Natural killer cell (primary cell): ENCODE results near the gene BCL2L15. TPM values are rescaled to one million over a fixed set of nuclear protein-coding genes. Genes with fewer than 3 reads are reported as not detected.
A peak's percentile ranks its signal among the peaks of the same experiment; 100 is the strongest.

ENCODE experiments used
- ATAC-seq, 3 donors: fragments of 150-1000 bp in 2 of 3; fragments of 200-7000 bp in 1 of 3; cut with Tn5 transposase; 1 replicate in 1 of 3; 2 replicates in 2 of 3; pipeline ENCODE4 v1.10.0; 2021; ENCODE audit warnings: mild to moderate bottlenecking in 2 of 3, moderate library complexity in 2 of 3
- DNase-seq, 2 donors: peaks; one replicate each; pipeline versions ENCODE4 v3.0.0 to v3.0.0-alpha.2; 2013 to 2021; ENCODE audit warnings: mixed read lengths in 1 of 2
- H3K27ac ChIP-seq: one replicate; pipeline ENCODE4 v1.5.1; 2013; ENCODE audit warnings: mild to moderate bottlenecking, low read length
- H3K27me3 ChIP-seq: one replicate; pipeline ENCODE4 v1.6.1; 2013; ENCODE audit warnings: low read length; ENCODE audit not compliant: control insufficient read depth, insufficient read depth
- H3K36me3 ChIP-seq: one replicate; pipeline ENCODE4 v1.6.1; 2013; ENCODE audit warnings: low read length; ENCODE audit not compliant: control insufficient read depth, insufficient read depth
- H3K4me1 ChIP-seq: one replicate; pipeline ENCODE4 v1.6.1; 2013; ENCODE audit warnings: low read length; ENCODE audit not compliant: control insufficient read depth, insufficient read depth
- H3K4me3 ChIP-seq: one replicate; pipeline ENCODE4 v1.5.1; 2013; ENCODE audit warnings: low read length
- H3K9me3 ChIP-seq: one replicate; pipeline ENCODE4 v1.6.1; 2013; ENCODE audit warnings: low read length; ENCODE audit not compliant: control insufficient read depth, insufficient read depth
- H3K27ac Mint-ChIP-seq, 2 donors: one replicate each; pipeline ENCODE4 v1.8.0; 2022; ENCODE audit warnings: mild to moderate bottlenecking in 2 of 2, mixed read lengths in 2 of 2, moderate library complexity in 1 of 2
- H3K27me3 Mint-ChIP-seq, 2 donors: one replicate each; pipeline ENCODE4 v1.8.0; 2022; ENCODE audit warnings: low read depth in 2 of 2, mixed read lengths in 2 of 2
- H3K36me3 Mint-ChIP-seq: one replicate; pipeline ENCODE4 v1.8.0; 2022; ENCODE audit warnings: mixed read lengths
- H3K4me1 Mint-ChIP-seq, 2 donors: one replicate each; pipeline ENCODE4 v1.8.0; 2022; ENCODE audit warnings: mixed read lengths in 2 of 2
- H3K4me3 Mint-ChIP-seq: one replicate; pipeline ENCODE4 v1.8.0; 2022; ENCODE audit warnings: mild to moderate bottlenecking, moderate library complexity, mixed read lengths
- H3K9me3 Mint-ChIP-seq, 2 donors: one replicate each; pipeline ENCODE4 v1.8.0; 2022; ENCODE audit warnings: mixed read lengths in 2 of 2
- CTCF ChIP-seq: fragments of 200-600 bp; IDR thresholded peaks from one replicate; pipeline ENCODE4 v1.8.0; 2022; ENCODE audit warnings: antibody characterized with exemption
- WGBS: methylation state at CpG from one replicate; pipeline ENCODE4 v1.1.7; 2013; ENCODE audit warnings: missing lambda C conversion rate; ENCODE audit not compliant: insufficient coverage; 5-methylcytosine and 5-hydroxymethylcytosine counted together
- intact Hi-C: fragments of 100-400 bp; cut with micrococcal nuclease; formaldehyde crosslinking; loops from one replicate; pipeline ENCODE4 v1.14.2; 2022
- total RNA-seq, 4 donors: library from RNA; stranded (reverse); fragments of 120-200 nt in 1 of 4; gene quantifications; one replicate each; pipeline versions ENCODE4 v1.2.3 to v1.2.4, GENCODE V29; 2013 to 2022

BCL2L15 gene
- total RNA-seq, 3 donors from 2014 or later (not counting 1 experiment from before 2014, with no cell fraction given) = 0.88 to 2.1 (median 1.5) TPM

DNA sequence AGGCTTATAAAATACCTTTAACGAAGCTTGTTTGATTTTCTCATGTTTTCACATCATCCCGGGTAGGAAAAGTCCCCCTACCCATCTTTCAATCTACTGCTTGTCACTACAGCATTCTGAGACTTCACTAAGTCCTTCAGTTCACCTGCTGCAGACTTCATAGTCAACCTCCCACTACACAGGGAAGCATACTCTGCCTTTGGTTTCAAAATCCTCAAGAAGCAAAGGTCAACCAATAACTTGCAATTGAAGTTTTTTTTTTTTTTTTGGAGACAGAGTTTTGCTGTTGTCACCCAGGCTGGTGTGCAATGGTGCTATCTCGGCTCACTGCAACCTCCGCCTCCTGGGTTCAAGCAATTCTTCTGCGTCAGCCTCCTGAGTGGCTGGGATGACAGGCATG is 11.2 kb downstream of the BCL2L15 start:
- ATAC-seq = no peak
- whole genome bisulfite sequencing = 96% methylated on average over 5 of the region's 5 CpGs
- peak overlapping the region; percentile 87 to 95 for H3K27ac Mint-ChIP-seq

GRCh38 chr1:113875714-113876113 is 11.7 kb downstream of the BCL2L15 start:
- Histone ChIP-seq H3K4me3 (no peak overlapping the region), H3K36me3 (no peaks in the 10 kb centered on the region), H3K9me3 (no peaks in the 10 kb centered on the region), H3K27ac (peak overlapping the region; percentile 30), H3K27me3 (no peaks in the 10 kb centered on the region), H3K4me1 (peaks cover 42% of the 10 kb centered on the region)
- no CpG with 5 or more reads among the region's 2 CpGs for WGBS
- ATAC-seq = peak in 2 of 3 donors; percentile 9 to 22
- Mint-ChIP-seq H3K4me1 (peaks cover 81 to 85% of the 10 kb centered on the region in 2 donors), H3K9me3 (no peaks in the 10 kb centered on the region), H3K27me3 (no peaks in the 10 kb centered on the region), H3K27ac (peak overlapping the region; percentile 87 to 95), H3K36me3 (no peaks in the 10 kb centered on the region), H3K4me3 (peak overlapping the region; percentile 74)
- TF ChIP-seq CTCF = no peak
- peak in 1 of 2 donors; percentile 21 for DNase-seq
- intact Hi-C loops = no loop called here

More for the DNA sequence above, 11.2 kb downstream of the BCL2L15 start:
- no peaks in the 10 kb centered on the region for H3K9me3 ChIP-seq
- no peaks in the 10 kb centered on the region for H3K36me3 ChIP-seq
- Mint-ChIP-seq H3K4me1 (peaks cover 84 to 88% of the 10 kb centered on the region in 2 donors), H3K27me3 (no peaks in the 10 kb centered on the region), H3K36me3 (no peaks in the 10 kb centered on the region), H3K4me3 (peak overlapping the region; percentile 17), H3K9me3 (no peaks in the 10 kb centered on the region)
- no peak for DNase-seq
- intact Hi-C loops = no loop called here
- no peak overlapping the region for H3K4me3 ChIP-seq
- no peaks in the 10 kb centered on the region for H3K27me3 ChIP-seq
- H3K27ac ChIP-seq = peak overlapping the region; percentile 30
- no peak for TF ChIP-seq CTCF
- peaks cover 40% of the 10 kb centered on the region for H3K4me1 ChIP-seq

DNA sequence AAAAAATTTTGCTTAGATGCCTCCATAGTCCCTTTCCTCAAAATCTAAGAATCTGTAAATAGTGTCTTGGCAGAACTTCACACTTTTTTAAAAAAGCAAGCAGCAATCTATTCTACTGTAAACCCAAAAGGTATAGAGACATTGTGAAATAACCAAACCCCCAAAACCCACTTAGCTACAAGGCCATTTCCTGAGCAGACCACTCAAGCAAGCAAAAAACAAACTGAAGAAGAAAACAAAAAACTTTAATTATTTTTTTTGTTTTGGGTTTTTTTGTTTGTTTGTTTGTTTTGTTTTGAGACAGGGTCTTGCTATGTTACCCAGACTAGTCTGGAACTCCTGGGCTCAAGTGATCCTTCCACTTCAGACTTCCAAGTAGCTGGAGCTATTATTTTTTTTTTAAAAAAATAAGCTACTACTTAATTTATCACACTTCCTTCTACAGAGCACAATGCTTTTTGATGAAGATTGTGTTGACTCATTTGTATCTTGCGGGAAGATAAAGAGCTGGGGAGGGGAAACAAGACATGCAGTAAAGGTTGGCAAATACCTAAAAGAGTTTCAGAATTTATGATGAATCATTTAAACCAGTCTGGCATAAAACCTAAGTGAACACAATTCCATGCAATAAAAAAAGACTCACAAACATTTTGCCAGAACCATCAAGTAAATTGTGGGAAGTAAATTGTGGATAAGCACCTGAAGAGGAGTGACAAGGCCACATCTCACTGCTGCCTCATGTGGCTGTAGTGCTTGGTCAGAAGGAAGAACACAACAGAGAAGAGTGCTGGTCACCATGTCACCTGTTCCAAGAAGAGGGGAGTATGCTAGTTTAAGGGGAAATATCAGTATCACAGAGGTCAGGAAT is 13.1 kb downstream of the BCL2L15 start:
- Histone ChIP-seq H3K9me3 (no peaks in the 10 kb centered on the region), H3K4me1 (peaks cover 44% of the 10 kb centered on the region), H3K4me3 (no peak overlapping the region), H3K36me3 (no peaks in the 10 kb centered on the region), H3K27me3 (no peaks in the 10 kb centered on the region), H3K27ac (peak overlapping the region; percentile 75)
- Mint-ChIP-seq H3K27ac (peak overlapping the region; percentile 87 to 95), H3K27me3 (no peaks in the 10 kb centered on the region), H3K4me1 (peaks cover 77 to 83% of the 10 kb centered on the region in 2 donors), H3K36me3 (no peaks in the 10 kb centered on the region), H3K4me3 (peak overlapping the region; percentile 74), H3K9me3 (no peaks in the 10 kb centered on the region)
- TF ChIP-seq CTCF = no peak
- intact Hi-C loops = loop anchor here (5.0 kb wide), 2 partner anchors 37 to 1257 kb away; partner anchors contain the start of genes CAPZA1 and ST7L
- DNase-seq (peak in 1 of 2 donors; percentile 54), ATAC-seq (peak; percentile 24 to 50 (median 46))
- no CpG with 5 or more reads among the region's 1 CpG for WGBS
